ENCODE measurements around the gene FAT1.

The FAT1 gene

DNA sequence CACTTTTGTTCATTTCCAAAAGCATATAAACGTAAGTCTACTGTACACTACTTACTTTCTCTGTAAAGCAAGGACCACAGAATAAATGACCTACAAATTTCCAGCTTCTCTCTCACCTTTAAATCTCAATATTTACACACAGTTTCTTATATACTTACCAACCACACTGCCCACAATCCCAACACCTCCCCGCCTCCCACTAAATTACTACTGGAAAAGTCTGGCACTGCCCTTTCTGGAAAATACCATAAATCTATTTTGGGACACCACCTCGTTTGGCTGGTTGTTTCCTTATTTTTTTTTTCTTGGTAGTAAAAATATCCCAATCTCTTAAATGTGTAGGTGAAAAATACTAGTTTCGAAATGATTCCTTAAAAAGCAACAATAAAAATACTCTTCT, 19.6 kb downstream of the FAT1 start:
- Histone ChIP-seq H3K4me1 (peaks cover 0 to 77% (median 54%) of the 10 kb centered on the region in 4 donors), H3K27me3 (no peaks in the 10 kb centered on the region), H3K9me3 (no peaks in the 10 kb centered on the region), H3K4me3 (no peak overlapping the region), H3K36me3 (peaks cover 24 to 27% (median 27%) of the 10 kb centered on the region in 3 donors), H3K27ac (peak overlapping the region; percentile 85 to 86)
- DNase-seq = no peak
- TF ChIP-seq, protein P1, sequence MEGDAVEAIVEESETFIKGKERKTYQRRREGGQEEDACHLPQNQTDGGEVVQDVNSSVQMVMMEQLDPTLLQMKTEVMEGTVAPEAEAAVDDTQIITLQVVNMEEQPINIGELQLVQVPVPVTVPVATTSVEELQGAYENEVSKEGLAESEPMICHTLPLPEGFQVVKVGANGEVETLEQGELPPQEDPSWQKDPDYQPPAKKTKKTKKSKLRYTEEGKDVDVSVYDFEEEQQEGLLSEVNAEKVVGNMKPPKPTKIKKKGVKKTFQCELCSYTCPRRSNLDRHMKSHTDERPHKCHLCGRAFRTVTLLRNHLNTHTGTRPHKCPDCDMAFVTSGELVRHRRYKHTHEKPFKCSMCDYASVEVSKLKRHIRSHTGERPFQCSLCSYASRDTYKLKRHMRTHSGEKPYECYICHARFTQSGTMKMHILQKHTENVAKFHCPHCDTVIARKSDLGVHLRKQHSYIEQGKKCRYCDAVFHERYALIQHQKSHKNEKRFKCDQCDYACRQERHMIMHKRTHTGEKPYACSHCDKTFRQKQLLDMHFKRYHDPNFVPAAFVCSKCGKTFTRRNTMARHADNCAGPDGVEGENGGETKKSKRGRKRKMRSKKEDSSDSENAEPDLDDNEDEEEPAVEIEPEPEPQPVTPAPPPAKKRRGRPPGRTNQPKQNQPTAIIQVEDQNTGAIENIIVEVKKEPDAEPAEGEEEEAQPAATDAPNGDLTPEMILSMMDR (IDR thresholded peaks at IDR 0.05) = no peak
- intact Hi-C loops (cut with DNase I; ENCODE audit: low total_unique reads) = no loop called here

DNA sequence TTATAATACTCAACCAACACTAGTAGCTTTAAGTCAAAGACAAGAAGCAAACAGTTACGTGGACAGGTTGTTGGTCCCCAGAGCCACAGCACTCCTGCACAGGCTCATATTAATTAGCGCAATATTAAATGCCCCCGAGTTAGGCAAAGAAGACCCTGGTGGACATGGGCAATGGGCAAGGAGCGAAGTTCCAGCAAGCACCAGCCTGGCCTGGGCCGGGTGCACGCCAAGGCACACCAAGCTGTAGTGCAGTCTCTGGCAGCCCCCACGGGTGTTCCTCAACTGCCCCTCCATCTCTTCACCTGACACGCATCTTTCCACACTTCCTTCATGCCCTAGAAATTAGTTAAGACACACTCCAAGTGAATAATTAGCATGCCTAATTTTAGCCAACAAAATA, 20.1 kb downstream of the FAT1 start:
- Histone ChIP-seq H3K9me3 (no peaks in the 10 kb centered on the region), H3K27ac (peak overlapping the region; percentile 85 to 86), H3K27me3 (no peaks in the 10 kb centered on the region), H3K4me3 (no peak overlapping the region), H3K4me1 (peaks cover 0 to 77% (median 54%) of the 10 kb centered on the region in 4 donors), H3K36me3 (peaks cover 19 to 22% (median 22%) of the 10 kb centered on the region in 3 donors)
- DNase-seq = no peak
- intact Hi-C loops (cut with DNase I; ENCODE audit: low total_unique reads) = no loop called here
- TF ChIP-seq, protein P1 (IDR thresholded peaks at IDR 0.05) = no peak

DNA sequence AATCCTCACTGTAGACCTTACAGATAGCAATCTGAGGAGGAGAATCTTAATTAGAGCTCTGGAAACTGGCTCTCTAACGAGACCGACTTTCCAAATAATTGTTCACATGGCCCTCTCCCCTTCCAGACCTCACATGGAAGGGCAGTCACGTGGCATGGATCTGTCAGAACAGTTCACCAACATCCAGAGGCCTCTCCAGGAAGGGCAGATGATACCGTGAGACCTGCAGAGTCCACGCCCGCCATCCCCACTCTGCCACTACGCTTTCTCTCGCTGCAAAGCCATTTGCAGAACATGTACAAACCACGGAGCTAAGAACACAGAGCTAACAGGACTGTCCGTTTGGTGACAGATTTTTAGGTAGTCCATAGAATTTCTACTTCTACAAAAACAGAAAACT, 20.7 kb downstream of the FAT1 start:
- no peak for DNase-seq
- H3K9me3 ChIP-seq = no peaks in the 10 kb centered on the region
- TF ChIP-seq, protein P1 (IDR thresholded peaks at IDR 0.05) = no peak
- H3K36me3 ChIP-seq = peaks cover 13 to 16% (median 16%) of the 10 kb centered on the region in 3 donors
- intact Hi-C loops (cut with DNase I; ENCODE audit: low total_unique reads) = no loop called here
- peaks cover 0 to 77% (median 54%) of the 10 kb centered on the region in 4 donors for H3K4me1 ChIP-seq
- peak overlapping the region; percentile 85 to 86 for H3K27ac ChIP-seq
- no peak overlapping the region for H3K4me3 ChIP-seq
- H3K27me3 ChIP-seq = no peaks in the 10 kb centered on the region

DNA sequence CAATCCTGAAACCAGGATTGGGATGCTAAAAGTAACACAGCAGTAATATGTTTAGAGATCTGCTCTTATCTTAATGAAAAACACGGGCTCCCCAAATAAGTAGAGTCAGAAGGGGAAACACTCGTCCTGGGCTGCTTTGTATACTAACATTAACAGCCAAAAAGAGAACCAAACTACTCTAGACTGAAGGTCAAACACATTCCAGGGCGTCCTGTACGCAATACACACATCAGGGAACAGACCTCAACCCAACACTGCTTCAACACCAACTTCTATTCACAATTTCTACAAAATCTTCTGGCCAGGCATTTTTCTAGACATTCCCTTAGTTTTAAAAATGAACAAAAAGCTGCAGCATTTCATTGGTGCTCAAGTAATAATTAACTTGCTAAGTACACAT, 21.4 kb downstream of the FAT1 start:
- Histone ChIP-seq H3K9me3 (no peaks in the 10 kb centered on the region), H3K4me3 (no peak overlapping the region), H3K36me3 (peaks cover 6 to 10% (median 10%) of the 10 kb centered on the region in 3 donors), H3K4me1 (peaks cover 0 to 77% (median 54%) of the 10 kb centered on the region in 4 donors), H3K27me3 (no peaks in the 10 kb centered on the region), H3K27ac (peak overlapping the region; percentile 85 to 86)
- TF ChIP-seq, protein P1 (IDR thresholded peaks at IDR 0.05) = no peak
- DNase-seq = no peak
- intact Hi-C loops (cut with DNase I; ENCODE audit: low total_unique reads) = no loop called here

DNA sequence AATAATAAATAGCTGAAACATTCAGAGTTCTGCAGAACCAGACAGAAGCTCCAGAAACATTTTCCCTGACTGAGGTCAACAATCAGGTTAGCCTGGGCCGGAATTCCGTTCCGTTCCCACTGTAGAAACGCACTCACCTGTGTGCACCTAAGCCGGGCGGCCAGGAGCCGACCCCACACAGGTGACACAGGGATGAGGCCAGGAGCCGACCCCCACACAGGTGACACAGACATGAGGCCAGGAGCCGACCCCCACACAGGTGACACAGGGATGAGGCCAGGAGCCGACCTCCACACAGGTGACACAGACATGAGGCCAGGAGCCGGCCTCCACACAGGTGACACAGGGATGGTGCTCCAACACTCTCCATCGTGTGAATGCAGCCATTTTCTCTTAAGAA, 21.9 kb downstream of the FAT1 start:
- H3K4me3 ChIP-seq = peak overlapping the region; percentile 18 to 32
- H3K27me3 ChIP-seq = no peaks in the 10 kb centered on the region
- TF ChIP-seq, protein P1 (IDR thresholded peaks at IDR 0.05) = no peak
- no peak for DNase-seq
- H3K9me3 ChIP-seq = no peaks in the 10 kb centered on the region
- intact Hi-C loops (cut with DNase I; ENCODE audit: low total_unique reads) = no loop called here
- peak overlapping the region; percentile 85 to 86 for H3K27ac ChIP-seq
- peaks cover 1 to 5% (median 5%) of the 10 kb centered on the region in 3 donors for H3K36me3 ChIP-seq
- peaks cover 0 to 77% (median 54%) of the 10 kb centered on the region in 4 donors for H3K4me1 ChIP-seq

DNA sequence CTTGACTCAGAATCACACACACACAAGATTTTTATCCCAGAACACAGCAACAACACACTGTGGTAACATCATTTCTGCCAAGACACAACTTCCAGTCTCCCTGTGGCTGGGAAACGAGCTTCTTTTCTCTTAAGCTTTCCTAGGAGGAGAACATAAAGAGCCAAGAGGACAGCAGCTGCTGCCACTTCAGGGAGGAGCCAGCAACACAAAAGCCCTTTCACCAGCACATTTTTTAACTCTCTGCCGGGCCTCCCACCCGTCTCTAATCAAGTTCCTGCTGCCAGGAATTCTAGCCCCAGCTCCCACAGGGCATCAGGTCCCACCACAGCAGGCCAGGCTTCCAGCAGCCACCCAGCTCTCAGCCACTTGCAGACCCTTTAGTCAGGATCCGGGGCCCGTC, 22.4 kb downstream of the FAT1 start:
- H3K27me3 ChIP-seq = no peaks in the 10 kb centered on the region
- H3K4me1 ChIP-seq = peaks cover 0 to 76% (median 54%) of the 10 kb centered on the region in 4 donors
- H3K27ac ChIP-seq = peak overlapping the region; percentile 85 to 86
- H3K4me3 ChIP-seq = peak overlapping the region; percentile 18 to 32
- TF ChIP-seq, protein P1 (IDR thresholded peaks at IDR 0.05) = no peak
- peak in 1 of 2 donors; percentile 77 for DNase-seq
- no peaks in the 10 kb centered on the region for H3K36me3 ChIP-seq
- no peaks in the 10 kb centered on the region for H3K9me3 ChIP-seq
- intact Hi-C loops (cut with DNase I; ENCODE audit: low total_unique reads) = no loop called here
